ENCODE measurements around the gene SPP2.

Gene SPP2

DNA sequence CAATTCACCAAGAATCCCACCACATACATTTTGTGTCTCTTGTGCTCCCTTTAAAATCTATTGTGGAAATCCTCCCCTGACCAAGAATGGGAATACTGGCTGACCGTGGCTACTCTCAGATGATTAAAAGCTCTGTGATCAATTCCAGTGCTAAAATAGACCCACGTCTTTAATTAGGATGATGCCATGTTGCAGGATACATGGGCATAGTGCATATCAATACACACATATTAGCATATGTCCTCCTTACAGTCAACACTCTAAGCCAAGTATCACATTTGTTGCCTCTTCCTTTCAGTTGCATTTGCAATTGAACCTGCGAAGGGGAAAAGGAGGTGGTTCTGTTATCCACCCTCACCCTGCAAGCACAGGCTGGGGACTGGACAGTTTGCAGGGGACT is 41.8 kb downstream of the SPP2 start:
- DNase-seq (ENCODE audit: low read depth) = no peak

DNA sequence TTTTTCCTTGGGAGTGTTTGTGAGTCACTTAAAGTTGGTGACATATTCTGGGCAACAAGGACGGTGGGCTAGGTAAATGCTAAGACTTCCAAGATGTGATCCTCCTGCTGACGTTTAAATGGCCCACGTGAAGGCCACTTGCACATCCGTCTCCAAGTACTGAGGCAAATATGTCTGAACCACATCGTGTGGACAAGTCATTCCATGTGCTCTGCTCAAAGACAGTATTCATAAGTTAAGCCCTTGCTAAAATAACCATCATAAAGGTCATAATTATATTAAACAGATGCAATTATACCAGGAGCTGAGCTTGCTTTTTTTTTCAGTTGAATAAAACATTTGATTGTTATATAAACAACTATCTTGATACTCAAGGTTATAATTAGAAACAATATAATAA is 44.8 kb downstream of the SPP2 start:
- no peak for DNase-seq (ENCODE audit: low read depth)

DNA sequence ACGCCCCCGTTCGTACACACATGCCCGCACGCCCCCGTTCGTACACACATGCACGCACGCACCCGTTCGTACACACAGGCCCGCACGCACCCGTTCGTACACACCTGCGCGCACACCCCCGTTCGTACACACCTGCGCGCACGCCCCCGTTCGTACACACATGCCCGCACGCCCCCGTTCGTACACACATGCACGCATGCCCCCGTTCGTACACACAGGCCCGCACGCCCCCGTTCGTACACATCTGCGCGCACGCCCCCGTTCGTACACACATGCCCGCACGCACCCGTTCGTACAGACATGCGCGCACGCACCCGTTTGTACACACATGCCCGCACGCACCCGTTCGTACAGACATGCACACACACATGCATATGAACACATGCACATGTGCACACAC is 45.7 kb downstream of the SPP2 start:
- DNase-seq (ENCODE audit: low read depth) = no peak

DNA sequence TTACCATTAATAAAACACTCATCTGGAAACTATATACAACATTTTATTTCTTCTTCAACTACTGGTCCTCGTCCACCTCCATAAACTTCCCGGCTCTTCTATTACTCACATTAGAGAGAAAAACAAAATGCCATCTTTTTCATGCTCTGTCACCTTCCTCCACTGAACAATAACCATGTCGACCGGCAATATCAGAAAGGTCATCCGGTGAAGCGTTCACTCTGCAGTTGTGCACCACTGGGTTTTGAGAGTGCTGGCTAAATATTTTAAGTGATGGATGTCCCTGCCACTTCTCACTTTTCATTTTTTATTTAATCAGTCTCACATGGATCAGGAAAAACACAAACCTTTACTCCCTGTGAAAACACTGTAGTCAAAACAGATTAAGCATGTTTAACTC is 48.2 kb downstream of the SPP2 start:
- DNase-seq (ENCODE audit: low read depth) = no peak

DNA sequence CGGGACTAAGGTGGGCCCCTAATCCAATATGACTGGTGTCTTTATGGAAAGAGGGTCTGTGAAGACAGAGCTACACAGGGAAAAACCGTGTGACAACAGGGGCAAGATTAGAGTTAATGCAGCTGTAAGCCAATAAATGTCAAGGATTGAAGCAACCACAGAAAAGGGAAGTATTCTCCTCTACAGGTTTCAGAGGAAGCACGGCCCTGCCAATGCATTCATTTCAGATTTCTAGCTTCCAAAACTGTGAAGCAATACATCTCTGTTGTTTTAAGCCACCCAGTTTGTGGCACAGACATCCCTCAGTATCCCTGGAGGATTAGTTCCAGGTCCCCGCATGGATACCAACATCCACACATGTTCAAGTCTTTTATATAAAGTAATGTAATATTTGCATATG is 48.8 kb downstream of the SPP2 start:
- DNase-seq (ENCODE audit: low read depth) = no peak

DNA sequence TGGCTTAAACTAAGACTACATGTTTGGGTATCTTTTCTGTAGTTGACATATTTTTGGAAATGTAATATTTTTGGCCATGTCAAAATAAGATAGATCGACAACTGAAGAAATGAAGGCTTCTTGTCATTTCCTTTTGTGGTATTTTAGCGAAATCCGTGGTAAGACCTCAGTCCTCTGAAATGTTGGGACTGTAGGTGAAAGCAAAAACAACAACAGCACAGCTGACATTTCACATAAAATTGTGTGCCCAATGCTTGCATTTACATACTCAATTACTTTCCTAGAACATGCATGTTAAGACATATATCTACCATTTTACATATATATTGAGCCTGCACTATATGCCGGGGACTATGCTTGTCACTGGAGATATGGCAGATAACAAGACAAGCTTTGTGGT is 50.2 kb downstream of the SPP2 start:
- DNase-seq (ENCODE audit: low read depth) = no peak

DNA sequence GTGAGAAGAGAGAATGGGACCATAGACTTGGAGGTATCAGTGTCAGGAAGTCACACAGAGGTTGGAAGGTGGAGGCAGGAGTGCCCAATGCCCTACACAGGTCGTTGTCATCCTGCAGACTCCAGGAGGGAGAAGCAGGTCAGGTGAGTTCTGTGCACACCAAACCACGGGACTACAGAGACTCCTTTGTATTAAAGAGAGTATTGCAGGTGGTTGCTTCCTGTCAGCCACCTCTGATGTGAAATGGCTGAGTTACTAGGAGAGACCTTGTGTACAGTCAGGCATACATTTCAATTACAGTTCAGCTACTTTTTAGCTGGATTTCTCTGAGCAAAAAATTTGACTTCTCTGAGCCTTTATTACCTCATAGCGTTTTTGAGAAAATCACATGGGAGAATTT is 51.6 kb downstream of the SPP2 start:
- DNase-seq (ENCODE audit: low read depth) = no peak

DNA sequence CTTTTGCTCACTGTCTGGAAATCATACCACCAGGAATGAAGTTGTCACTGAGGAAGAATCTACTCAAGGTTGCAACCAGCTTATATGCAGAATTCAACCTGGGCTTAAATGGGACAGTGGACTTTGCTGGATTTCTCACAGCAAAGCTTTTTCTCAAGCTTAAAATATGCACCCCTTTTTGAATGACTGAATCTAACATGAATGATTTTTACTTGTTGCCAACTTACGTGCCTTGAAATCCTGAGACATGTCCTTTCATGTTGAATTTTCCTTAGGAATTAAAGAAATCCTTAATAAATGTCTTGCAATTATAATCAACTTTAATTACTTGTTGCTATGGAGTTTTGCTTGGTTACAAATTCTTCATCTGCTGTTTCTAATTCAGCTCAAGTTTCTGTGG is 57.4 kb downstream of the SPP2 start:
- DNase-seq (ENCODE audit: low read depth) = no peak

DNA sequence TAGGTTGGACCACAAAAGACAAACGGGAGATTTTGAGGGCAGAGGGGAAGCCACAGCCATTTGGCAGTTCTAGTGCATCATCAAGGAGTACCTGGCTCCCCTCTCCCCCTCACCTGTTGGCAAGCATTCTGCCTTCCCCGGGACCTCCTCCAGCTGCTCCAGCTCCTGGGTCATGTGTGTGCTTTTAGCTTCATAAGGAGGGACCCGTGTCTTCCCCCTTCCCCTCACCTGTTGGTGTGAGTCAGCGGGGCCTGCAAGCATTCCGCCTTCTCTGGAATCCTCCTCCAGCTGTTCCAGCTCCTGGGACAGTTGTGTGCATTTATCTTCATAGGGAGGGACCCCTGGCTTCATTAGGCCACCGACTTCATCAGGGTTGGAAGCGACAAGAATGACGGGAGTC is 58.8 kb downstream of the SPP2 start:
- no peak for DNase-seq (ENCODE audit: low read depth)

DNA sequence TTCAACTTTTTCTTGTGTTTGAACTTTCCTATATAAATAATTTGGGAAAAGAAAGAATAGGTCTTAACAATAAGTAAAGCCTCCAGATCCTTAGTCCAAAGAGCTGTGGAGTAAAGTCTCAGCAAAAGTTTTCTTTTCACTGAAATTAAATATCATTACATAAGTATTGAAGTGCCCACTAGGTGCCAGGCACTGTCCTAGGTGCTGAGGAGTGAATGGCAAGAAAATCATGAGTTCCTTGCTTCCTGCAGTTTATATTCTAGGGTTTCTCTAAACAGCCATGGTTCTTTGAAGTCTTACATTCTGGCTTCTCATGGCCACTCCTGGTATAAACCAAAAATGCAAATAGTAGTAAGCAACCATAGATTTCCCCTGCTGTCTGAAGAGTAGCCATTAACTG is 59.7 kb downstream of the SPP2 start:
- DNase-seq (ENCODE audit: low read depth) = no peak

DNA sequence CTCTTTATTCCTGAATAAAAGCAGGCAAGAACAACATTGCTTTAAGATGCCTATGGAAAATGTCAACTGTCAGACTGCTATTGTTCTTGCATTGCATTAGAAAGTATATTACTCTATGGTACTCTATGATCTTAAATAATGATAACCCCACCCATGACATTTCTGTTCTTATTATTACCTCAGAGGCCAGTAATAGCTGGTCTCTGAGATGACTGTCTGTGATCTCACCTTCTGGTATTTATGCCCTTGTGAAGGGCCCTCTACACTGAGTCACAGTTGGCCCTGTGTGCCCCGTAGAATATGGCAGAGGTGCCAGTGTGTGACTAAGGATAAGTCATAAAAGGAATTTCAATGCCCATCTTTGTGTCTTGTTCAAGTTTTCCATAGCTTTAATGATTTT is 61.0 kb downstream of the SPP2 start:
- no peak for DNase-seq (ENCODE audit: low read depth)

DNA sequence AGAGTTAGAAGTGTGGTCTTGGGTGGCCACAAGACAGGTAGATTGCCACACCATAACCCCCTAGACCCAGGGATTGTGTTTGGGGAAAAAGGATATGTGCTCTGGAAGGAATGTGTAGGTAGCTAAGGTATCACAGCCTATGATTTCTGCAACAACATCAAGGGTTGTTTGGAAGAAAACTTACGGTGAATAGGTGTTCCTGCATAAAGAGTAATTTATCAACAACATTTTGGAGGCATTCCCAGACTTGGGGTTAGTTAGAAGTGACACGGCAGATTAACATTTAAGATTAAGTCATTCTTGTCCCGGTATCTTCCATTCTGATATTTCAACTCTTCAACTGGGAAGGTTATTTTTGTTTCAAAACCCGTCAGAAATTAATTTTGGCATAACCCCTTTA is 65.5 kb downstream of the SPP2 start:
- no peak for DNase-seq (ENCODE audit: low read depth)

DNA sequence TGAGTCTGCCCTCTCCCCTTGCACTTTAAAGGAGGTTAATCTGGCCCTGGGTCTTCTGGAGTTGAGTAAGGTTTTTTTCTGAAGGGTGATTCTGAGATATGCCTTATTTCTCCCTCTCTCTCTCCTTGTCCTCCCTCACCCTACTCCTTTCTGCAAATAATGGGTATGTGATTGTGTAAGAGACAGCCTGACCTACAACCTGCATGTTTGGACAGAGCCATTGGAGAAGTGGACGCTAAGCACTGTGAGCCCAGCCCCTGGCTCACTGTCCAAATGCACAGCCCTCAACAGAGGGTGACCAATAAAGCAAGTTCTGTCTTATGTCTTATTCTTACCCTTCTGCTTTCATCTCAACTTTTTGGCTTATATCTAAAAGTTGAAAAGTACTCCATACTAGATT is 71.5 kb downstream of the SPP2 start:
- no peak for DNase-seq (ENCODE audit: low read depth)

DNA sequence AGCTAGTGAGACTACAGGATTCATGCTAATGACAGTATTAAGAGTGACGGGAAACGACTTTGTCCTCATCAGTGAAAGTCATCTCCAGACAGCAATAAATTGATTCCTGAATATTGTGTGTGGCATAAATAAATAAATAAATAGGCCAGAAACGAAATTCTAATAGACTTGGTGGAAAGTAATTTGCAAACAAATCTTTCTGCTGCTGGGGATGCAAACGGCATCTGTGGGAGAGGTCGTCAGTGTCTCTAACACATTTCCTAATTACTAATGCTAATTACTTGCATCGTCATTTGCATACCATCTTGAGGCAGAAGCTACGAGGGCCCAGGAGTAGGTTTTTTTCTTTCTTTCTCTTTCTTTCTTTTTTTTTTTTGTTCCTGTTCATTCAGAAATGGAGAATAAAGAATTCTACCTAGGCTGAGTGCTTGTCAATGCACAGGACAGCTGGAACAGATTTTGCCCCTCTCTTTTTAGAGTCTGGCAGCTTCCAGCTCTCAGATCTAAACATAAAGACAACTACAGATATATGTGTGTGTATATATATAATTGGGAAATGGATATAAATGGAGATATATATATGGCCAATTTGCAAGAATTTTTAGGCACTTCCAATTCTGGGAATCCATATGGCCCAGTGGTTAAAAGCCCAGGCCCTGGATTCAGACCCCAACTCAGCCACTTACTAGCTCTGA is 75.1 kb downstream of the SPP2 start:
- no peak for DNase-seq (ENCODE audit: low read depth)

DNA sequence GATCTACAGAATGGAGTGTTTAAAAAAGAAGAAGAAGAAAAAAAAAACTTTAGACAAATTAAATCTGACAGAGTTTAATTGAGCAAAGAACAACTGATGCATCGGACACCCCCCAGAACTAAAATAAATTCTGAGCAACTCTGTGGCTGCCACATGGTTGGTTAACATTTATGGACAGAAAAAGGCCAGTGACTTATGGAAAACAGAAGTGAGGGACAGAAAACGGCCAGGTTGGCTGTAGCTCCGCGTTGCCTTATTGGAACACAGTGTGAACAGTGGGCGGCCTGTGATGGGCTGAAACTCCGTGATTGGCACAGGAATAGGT is 75.6 kb downstream of the SPP2 start:
- no peak for DNase-seq (ENCODE audit: low read depth)

All from stimulated activated CD8-positive, alpha-beta memory T cell treated with anti-CD3 and anti-CD28 coated beads, Interleukin-4, amount 100 ng/mL, for 24 hours (primary cell).